Lower leg skin (tissue), 3 donors: Measurements from ENCODE around the gene PIGS.

Experiments used
- CTCF ChIP-seq, 3 donors: fragments of 450-650 bp; IDR thresholded peaks; one replicate each; pipeline ENCODE4 v1.5.1; 2016; ENCODE audit warnings: antibody characterized with exemption in 3 of 3, mild to moderate bottlenecking in 3 of 3, moderate library complexity in 2 of 3
- POLR2A ChIP-seq, 2 donors: fragments of 450-650 bp; IDR thresholded peaks; one replicate each; pipeline ENCODE4 v1.6.1; 2016 to 2017; ENCODE audit warnings: antibody characterized with exemption in 2 of 2, mild to moderate bottlenecking in 1 of 2, moderate library complexity in 1 of 2

GRCh38 chr17:28506763-28507487, 64.4 kb downstream of the PIGS start:
- TF ChIP-seq CTCF (IDR thresholded peaks at IDR 0.05): no peak
- TF ChIP-seq POLR2A (IDR thresholded peaks at IDR 0.05): no peak
